ENCODE data around the gene SLC37A1.

The SLC37A1 gene

DNA sequence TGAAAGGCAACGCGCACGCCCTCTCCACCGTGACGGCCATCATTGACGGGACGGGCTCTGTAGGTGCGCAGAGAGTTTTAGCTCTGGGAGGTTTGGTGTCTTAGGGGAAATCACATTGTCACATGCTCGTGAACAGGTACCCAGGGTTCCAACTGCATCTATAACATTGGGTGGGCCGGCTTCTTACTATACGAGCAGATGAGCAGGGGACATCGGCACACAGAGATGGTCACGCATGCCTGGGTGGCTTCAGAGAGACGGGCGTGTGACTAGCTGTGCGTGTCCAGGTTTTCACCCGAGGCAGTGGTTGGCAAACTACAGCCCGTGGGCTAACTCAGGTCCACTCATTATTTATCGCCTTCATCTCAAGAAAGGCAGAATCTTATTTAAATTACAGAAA, 54.7 kb downstream of the SLC37A1 start (continued):
- TF ChIP-seq, protein P1, sequence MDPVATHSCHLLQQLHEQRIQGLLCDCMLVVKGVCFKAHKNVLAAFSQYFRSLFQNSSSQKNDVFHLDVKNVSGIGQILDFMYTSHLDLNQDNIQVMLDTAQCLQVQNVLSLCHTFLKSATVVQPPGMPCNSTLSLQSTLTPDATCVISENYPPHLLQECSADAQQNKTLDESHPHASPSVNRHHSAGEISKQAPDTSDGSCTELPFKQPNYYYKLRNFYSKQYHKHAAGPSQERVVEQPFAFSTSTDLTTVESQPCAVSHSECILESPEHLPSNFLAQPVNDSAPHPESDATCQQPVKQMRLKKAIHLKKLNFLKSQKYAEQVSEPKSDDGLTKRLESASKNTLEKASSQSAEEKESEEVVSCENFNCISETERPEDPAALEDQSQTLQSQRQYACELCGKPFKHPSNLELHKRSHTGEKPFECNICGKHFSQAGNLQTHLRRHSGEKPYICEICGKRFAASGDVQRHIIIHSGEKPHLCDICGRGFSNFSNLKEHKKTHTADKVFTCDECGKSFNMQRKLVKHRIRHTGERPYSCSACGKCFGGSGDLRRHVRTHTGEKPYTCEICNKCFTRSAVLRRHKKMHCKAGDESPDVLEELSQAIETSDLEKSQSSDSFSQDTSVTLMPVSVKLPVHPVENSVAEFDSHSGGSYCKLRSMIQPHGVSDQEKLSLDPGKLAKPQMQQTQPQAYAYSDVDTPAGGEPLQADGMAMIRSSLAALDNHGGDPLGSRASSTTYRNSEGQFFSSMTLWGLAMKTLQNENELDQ (tag by site-specific recombination; IDR thresholded peaks at IDR 0.05; ENCODE audit: low read depth), result no peak
- TF ChIP-seq ZNF121 (tag by site-specific recombination; IDR thresholded peaks at IDR 0.05), result no peak

DNA sequence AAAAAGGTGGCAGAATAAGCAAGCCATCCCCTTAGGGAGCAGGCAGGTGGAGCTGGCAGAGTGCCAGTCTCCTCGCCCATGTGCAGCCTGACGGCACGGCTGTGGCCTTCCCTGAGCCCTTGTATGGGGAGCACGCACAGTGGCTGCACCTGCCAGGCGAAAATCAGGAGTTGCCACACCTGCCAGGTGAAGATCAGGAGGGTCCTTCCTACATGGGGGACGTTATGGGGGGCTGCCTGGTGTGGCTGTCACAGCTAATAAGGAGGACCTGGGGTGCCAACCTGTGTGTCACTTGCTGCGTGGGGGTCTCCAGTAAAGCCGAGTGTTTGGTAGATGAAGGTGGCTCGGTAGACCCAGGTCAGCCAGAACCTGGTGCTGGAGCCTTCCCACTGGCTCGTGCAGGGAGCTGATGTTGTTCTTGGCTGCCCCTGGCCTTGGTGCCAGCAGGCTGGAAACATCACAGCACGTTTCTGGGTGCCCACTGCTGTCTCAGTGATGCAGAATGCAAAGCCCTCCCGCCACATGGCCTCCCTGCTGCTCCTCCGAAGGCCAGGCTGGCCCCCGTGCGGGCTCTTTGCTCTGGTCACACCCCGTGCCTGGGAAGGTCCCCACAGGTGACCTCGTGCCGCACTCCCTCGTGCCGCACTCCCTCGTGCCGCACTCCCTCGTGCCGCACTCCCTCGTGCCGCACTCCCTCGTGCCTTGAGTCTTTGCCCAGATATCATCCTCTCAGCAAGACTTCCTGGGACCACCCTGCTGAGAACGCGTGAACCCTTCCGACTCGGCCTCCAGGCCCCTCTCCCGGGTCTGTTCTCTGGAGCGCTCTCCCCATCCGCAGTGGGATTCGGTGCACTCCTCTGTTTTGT, 55.4 kb downstream of the SLC37A1 start:
- no peak for TF ChIP-seq BCL11A (tag by site-specific recombination; IDR thresholded peaks at IDR 0.05; ENCODE audit: low read depth)
- TF ChIP-seq, protein P2, sequence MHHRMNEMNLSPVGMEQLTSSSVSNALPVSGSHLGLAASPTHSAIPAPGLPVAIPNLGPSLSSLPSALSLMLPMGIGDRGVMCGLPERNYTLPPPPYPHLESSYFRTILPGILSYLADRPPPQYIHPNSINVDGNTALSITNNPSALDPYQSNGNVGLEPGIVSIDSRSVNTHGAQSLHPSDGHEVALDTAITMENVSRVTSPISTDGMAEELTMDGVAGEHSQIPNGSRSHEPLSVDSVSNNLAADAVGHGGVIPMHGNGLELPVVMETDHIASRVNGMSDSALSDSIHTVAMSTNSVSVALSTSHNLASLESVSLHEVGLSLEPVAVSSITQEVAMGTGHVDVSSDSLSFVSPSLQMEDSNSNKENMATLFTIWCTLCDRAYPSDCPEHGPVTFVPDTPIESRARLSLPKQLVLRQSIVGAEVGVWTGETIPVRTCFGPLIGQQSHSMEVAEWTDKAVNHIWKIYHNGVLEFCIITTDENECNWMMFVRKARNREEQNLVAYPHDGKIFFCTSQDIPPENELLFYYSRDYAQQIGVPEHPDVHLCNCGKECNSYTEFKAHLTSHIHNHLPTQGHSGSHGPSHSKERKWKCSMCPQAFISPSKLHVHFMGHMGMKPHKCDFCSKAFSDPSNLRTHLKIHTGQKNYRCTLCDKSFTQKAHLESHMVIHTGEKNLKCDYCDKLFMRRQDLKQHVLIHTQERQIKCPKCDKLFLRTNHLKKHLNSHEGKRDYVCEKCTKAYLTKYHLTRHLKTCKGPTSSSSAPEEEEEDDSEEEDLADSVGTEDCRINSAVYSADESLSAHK (tag by site-specific recombination; IDR thresholded peaks at IDR 0.05), result no peak
- TF ChIP-seq, protein P3, sequence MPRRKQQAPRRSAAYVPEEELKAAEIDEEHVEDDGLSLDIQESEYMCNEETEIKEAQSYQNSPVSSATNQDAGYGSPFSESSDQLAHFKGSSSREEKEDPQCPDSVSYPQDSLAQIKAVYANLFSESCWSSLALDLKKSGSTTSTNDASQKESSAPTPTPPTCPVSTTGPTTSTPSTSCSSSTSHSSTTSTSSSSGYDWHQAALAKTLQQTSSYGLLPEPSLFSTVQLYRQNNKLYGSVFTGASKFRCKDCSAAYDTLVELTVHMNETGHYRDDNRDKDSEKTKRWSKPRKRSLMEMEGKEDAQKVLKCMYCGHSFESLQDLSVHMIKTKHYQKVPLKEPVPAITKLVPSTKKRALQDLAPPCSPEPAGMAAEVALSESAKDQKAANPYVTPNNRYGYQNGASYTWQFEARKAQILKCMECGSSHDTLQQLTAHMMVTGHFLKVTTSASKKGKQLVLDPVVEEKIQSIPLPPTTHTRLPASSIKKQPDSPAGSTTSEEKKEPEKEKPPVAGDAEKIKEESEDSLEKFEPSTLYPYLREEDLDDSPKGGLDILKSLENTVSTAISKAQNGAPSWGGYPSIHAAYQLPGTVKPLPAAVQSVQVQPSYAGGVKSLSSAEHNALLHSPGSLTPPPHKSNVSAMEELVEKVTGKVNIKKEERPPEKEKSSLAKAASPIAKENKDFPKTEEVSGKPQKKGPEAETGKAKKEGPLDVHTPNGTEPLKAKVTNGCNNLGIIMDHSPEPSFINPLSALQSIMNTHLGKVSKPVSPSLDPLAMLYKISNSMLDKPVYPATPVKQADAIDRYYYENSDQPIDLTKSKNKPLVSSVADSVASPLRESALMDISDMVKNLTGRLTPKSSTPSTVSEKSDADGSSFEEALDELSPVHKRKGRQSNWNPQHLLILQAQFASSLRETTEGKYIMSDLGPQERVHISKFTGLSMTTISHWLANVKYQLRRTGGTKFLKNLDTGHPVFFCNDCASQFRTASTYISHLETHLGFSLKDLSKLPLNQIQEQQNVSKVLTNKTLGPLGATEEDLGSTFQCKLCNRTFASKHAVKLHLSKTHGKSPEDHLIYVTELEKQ (tag by site-specific recombination; IDR thresholded peaks at IDR 0.05; ENCODE audit: borderline replicate concordance), result no peak
- TF ChIP-seq, protein P4, sequence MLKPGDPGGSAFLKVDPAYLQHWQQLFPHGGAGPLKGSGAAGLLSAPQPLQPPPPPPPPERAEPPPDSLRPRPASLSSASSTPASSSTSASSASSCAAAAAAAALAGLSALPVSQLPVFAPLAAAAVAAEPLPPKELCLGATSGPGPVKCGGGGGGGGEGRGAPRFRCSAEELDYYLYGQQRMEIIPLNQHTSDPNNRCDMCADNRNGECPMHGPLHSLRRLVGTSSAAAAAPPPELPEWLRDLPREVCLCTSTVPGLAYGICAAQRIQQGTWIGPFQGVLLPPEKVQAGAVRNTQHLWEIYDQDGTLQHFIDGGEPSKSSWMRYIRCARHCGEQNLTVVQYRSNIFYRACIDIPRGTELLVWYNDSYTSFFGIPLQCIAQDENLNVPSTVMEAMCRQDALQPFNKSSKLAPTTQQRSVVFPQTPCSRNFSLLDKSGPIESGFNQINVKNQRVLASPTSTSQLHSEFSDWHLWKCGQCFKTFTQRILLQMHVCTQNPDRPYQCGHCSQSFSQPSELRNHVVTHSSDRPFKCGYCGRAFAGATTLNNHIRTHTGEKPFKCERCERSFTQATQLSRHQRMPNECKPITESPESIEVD (tag by site-specific recombination; IDR thresholded peaks at IDR 0.05), result no peak
- TF ChIP-seq ZBTB20 (tag by site-specific recombination; IDR thresholded peaks at IDR 0.05), result no peak
- TF ChIP-seq ZNF707 (tag by site-specific recombination; IDR thresholded peaks at IDR 0.05), result no peak
- no peak for TF ChIP-seq SP2 (tag by site-specific recombination; IDR thresholded peaks at IDR 0.05)
- TF ChIP-seq IKZF3 (tag by site-specific recombination; IDR thresholded peaks at IDR 0.05), result no peak
- TF ChIP-seq, protein P5, sequence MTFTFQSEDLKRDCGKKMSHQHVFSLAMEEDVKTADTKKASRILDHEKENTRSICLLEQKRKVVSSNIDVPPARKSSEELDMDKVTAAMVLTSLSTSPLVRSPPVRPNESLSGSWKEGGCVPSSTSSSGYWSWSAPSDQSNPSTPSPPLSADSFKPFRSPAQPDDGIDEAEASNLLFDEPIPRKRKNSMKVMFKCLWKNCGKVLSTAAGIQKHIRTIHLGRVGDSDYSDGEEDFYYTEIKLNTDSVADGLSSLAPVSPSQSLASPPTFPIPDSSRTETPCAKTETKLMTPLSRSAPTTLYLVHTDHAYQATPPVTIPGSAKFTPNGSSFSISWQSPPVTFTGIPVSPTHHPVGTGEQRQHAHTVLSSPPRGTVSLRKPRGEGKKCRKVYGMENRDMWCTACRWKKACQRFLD (tag by site-specific recombination; IDR thresholded peaks at IDR 0.05), result no peak
- TF ChIP-seq ZNF548 (tag by site-specific recombination; IDR thresholded peaks at IDR 0.05), result no peak
- TF ChIP-seq ZSCAN23 (tag by site-specific recombination; IDR thresholded peaks at IDR 0.05), result no peak
- TF ChIP-seq, protein P6, sequence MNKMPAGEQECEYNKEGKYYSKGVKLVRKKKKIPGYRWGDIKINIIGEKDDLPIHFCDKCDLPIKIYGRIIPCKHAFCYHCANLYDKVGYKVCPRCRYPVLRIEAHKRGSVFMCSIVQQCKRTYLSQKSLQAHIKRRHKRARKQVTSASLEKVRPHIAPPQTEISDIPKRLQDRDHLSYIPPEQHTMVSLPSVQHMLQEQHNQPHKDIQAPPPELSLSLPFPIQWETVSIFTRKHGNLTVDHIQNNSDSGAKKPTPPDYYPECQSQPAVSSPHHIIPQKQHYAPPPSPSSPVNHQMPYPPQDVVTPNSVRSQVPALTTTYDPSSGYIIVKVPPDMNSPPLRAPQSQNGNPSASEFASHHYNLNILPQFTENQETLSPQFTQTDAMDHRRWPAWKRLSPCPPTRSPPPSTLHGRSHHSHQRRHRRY (tag by site-specific recombination; IDR thresholded peaks at IDR 0.05), result no peak
- no peak for TF ChIP-seq GLIS2 (tag by site-specific recombination; IDR thresholded peaks at IDR 0.05)
- POLR2A ChIA-PET, result no interaction called here

More for the DNA sequence above, 55.4 kb downstream of the SLC37A1 start:
- Histone ChIP-seq H3K4me1 (ENCODE audit: control insufficient read depth, insufficient read depth, low read length) (no peaks in the 10 kb centered on the region), H3K9me3 (ENCODE audit: control insufficient read depth, insufficient read depth, low read depth, low read length) (no peaks in the 10 kb centered on the region), H3K27ac (ENCODE audit: extremely low read depth, low read depth, low read length) (no peak overlapping the region), H3K4me3 (ENCODE audit: low read depth, low read length) (no peak overlapping the region), H3K36me3 (ENCODE audit: control insufficient read depth in 2 of 2, insufficient read depth in 1 of 2, low read length in 2 of 2) (peaks cover 0 to 14% of the 10 kb centered on the region in 2 experiments; a peak in 1 of 3 replicates)
- CTCF ChIA-PET, result no interaction called here
